GM21515 (cell line): ENCODE data around the gene TNFAIP8L1.

Source experiments
- ATAC-seq: cut with Tn5 transposase; IDR thresholded peaks from one replicate; pipeline ENCODE4 v1.9.1; 2021; ENCODE audit not compliant: unreplicated experiment

Gene TNFAIP8L1

DNA sequence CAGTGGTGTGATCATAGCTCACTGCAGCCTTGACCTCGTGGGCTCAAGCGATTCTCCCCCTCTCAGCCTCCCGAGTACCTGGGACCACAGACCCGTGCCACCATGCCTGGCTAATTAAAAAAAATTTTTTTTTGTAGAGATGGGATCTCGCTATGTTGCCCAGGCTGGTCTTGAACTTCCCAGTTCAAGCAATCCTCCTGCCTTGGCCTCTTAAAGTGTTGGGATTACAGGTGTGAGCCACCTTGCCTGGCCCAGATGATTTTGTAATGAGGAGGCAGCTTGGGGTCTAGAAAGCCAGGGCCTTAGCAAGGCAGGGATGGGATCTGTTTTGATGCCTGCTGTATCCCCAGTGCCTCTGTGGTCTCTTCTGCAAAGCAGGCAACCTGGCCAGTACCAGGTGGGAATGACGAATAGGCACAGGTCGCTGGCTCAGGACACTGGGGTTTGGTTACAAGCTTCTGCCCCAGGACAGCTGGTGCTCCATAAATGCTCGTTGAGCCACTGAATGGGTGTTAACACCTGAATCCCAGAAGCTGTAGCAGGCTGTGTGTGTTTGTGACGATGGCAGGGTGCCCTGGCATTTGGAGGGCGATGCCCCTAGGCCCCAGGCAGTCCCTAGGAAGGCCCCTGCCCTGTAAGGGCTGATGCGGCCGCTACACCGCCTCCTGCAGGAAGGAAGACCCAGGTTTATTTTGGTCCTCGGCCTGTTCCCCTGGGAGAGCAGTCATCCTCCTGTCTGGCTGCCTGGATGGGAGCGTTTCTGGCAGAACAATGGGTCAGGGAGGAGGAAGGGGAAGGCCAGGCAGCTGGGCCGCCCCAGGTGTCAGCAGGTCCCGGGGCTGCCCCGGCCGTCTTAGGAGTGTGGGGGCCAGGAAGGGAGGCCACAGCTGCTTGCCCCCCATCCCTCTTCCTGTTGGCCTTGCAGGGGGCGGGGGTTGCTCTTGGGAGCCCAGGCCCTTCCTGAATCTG lies 8.6 kb downstream of the TNFAIP8L1 start:
- no peak for ATAC-seq

GRCh38 chr19:4649392-4650047 lies 10.2 kb downstream of the TNFAIP8L1 start:
- ATAC-seq, result no peak

DNA sequence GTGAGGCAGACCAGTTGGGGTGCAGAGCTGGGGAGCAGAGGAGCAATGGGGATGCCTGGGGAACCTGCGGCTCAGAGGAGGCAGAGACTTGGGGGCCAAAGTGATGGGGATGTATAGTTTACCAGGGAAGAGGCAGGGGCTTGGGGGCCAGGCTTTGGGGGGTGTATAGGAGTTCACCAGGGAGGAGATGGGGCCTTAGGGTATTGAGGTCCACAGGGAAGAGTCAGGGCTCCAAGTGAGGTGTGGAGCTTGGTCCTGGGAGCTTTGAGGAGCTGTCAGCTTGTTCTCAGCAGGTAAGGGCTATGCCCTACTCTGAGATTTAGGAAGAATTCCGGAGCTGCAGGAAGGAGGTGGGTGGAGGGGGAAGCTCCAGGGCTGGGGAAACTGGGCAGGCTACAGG lies 10.8 kb downstream of the TNFAIP8L1 start:
- ATAC-seq, result no peak

GRCh38 chr19:4652075-4652474 lies 12.8 kb downstream of the TNFAIP8L1 start:
- no peak for ATAC-seq

- no peak for ATAC-seq
Measured at GRCh38 chr19:4653793-4654436, 14.6 kb downstream of the TNFAIP8L1 start.

GRCh38 chr19:4654437-4655361 lies 15.4 kb downstream of the TNFAIP8L1 start:
- ATAC-seq, result no peak

DNA sequence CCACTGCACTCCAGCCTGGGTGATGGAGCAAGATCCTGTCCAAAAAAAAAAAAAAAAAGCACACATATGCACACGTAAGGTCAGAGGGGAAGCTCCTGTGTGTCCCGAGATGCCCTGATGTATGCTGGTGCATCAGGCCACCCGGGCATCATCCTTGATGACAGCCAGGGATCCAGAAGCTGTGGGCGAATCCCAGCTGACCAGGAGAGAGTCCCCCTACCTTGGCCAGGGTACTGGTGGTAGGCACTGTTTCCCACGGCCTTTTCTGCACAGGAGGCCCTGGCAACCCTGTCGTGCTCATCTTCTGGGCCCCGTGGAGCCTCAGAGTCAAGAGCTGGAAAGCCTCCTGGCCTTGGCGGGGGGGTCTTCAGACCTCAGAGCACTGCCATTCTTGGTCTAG lies 16.8 kb downstream of the TNFAIP8L1 start:
- no peak for ATAC-seq

- no peak for ATAC-seq
Measured at GRCh38 chr19:4657262-4657661, 17.9 kb downstream of the TNFAIP8L1 start.

DNA sequence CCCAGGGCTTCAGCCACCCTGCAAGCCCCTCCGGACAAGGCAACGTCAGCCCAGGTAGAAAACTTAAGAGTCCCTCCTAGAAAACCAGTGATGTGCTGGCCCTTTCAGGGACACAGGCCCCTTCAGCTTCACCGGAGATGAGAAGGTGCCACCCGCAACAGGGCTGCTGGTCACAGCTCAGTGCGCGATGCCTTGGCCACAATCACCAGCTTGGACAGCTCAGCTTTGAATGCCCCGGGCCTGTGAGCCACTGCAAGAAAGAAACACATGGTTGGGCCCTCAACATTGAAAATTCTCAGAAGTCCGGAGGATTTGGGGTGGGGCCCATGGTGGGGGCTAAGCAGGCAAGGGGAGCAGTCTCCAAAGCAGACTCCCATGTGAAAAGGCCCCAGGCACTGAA lies 18.5 kb downstream of the TNFAIP8L1 start:
- no peak for ATAC-seq

- no peak for ATAC-seq
Measured at GRCh38 chr19:4660181-4660791, 21.0 kb downstream of the TNFAIP8L1 start.

- no peak for ATAC-seq
Measured at GRCh38 chr19:4660993-4661392, 21.7 kb downstream of the TNFAIP8L1 start.

DNA sequence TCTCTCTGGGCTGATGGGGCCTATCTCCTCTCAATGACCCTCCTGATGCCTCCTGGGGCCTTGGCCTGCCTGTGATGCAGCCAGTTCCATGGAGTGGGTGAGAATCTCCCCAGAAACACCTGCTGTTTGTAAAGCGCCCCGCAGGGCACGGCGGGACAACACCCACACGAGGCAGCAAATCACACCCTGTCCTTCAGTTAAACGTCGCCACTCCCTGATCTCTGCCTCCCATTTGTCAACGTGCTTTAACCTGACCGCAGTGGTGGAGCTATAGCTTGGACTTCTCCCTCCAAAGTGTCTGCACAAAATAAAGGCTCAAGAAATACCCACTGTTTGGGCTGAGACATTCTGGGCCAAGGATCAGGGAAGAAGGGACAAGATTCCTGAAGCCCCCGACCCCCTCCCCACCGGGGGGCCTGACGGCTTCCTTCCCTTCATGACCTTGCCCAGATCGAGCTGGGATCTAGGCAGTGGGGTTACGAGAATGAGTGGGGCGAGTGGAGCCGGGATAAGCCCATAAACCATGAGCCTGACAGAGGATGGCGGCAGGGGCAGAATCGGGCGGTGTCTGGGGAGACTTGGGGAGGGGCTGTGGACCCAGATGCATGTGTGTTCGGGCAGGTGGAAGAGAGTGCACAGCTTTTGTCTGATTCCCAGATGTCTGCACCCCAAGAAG lies 22.8 kb downstream of the TNFAIP8L1 start:
- no peak for ATAC-seq

- ATAC-seq, result no peak
Measured at GRCh38 chr19:4662812-4663211, 23.5 kb downstream of the TNFAIP8L1 start.

DNA sequence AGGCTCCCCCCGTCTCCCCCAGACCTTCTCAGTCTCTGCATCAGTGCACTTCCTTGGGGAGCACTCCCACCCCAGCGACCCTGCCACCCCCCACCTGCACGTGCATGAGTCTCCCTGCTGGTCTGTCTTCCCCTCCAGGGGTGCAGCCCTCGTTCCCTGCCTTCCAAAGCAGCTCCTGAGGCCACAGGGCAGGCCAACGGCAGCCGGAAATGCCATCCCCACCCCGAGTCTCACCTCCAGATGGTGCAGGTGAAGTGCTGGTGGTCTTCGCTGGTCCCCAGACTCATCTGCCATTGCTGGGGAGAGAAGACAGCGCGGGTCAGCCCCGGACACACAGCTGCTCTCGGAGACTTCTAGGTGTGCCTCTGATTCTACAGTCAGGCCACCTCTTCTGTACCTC lies 25.3 kb downstream of the TNFAIP8L1 start:
- no peak for ATAC-seq

GRCh38 chr19:4669723-4670480 lies 30.6 kb downstream of the TNFAIP8L1 start, which contains the start of gene MYDGF:
Gene MYDGF (minus strand): TSS chr19:4670342. CDS start chr19:4670334, 8 bp downstream.
- peak; percentile 86 for ATAC-seq

- no peak for ATAC-seq
Measured at GRCh38 chr19:4671185-4671851, 32.0 kb downstream of the TNFAIP8L1 start.

DNA sequence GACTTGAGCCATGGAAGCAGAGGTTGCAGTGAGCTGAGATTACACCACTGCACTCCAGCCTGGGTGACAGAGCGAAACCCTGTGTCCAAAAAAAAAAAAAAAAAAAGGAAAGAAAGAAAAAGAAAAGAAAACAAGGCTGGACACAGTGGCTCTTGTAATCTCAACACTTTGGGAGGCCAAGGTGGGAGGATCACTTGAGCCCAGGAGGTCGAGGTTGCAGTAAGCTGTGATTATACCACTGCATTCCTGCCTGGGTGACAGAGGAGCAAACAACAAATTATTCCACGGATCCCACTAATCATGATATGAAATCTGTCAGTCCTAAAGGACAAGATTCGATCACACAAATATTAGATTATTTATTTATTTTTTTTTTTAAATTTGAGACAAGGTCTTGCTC lies 33.9 kb downstream of the TNFAIP8L1 start:
- no peak for ATAC-seq

- no peak for ATAC-seq
Measured at GRCh38 chr19:4673726-4674125, 34.4 kb downstream of the TNFAIP8L1 start.
